Lung microvascular endothelial cell (primary cell): ENCODE measurements around the gene VWA1. TPM values are rescaled to one million over a fixed set of nuclear protein-coding genes. Genes with fewer than 3 reads are reported as not detected.
"Not testable (repeated sequence)": the region's sequence is repeated elsewhere in the genome, so short reads cannot be mapped to it uniquely, and the experiment has no call there.

Source experiments
- DNase-seq, 2 donors: peaks; one replicate each; pipeline versions ENCODE4 v3.0.0 to v3.0.0-alpha.2; 2010; ENCODE audit warnings: low read depth in 2 of 2
- total RNA-seq: library from RNA; depleted of rRNA; stranded (reverse); fragments of >200 nt; gene quantifications from 2 replicates; pipeline ENCODE4 v1.2.1, GENCODE V29; 2014

VWA1 gene
- total RNA-seq, 1 donor from 2014 or later: 2.2 TPM

GRCh38 chr1:1423245-1423597 lies 12.3 kb upstream of the VWA1 start:
- DNase-seq: no peak

GRCh38 chr1:1424707-1425106 lies 10.8 kb upstream of the VWA1 start:
- DNase-seq: no peak

- DNase-seq: no peak
Measured at GRCh38 chr1:1425426-1425752, 10.1 kb upstream of the VWA1 start.

GRCh38 chr1:1425753-1426495 lies 9.6 kb upstream of the VWA1 start:
- no peak for DNase-seq

GRCh38 chr1:1426496-1427105 lies 8.9 kb upstream of the VWA1 start:
- DNase-seq: no peak

- DNase-seq: no peak
Measured at GRCh38 chr1:1427106-1427819, 8.2 kb upstream of the VWA1 start.

- DNase-seq: no peak
Measured at GRCh38 chr1:1427820-1428148, 7.7 kb upstream of the VWA1 start.

- DNase-seq: no peak
Measured at GRCh38 chr1:1428174-1428573, 7.3 kb upstream of the VWA1 start.

GRCh38 chr1:1428967-1429366 lies 6.5 kb upstream of the VWA1 start:
- DNase-seq: not testable (repeated sequence)

- DNase-seq: peak; percentile 55 to 82
Measured at GRCh38 chr1:1429671-1430073, 5.8 kb upstream of the VWA1 start.

- DNase-seq: peak; percentile 85 to 88
Measured at GRCh38 chr1:1430114-1430982, 5.1 kb upstream of the VWA1 start.

- no peak for DNase-seq
Measured at GRCh38 chr1:1430992-1431844, 4.3 kb upstream of the VWA1 start.

- DNase-seq: no peak
Measured at GRCh38 chr1:1431845-1432273, 3.6 kb upstream of the VWA1 start.

GRCh38 chr1:1432274-1432950 lies 3.1 kb upstream of the VWA1 start:
- DNase-seq: no peak

GRCh38 chr1:1432951-1433803 lies 2.3 kb upstream of the VWA1 start:
- DNase-seq: no peak

- DNase-seq: peak in 1 of 2 donors; percentile 67
Measured at GRCh38 chr1:1433804-1434130, 1.7 kb upstream of the VWA1 start.

GRCh38 chr1:1434131-1434823 lies 1.2 kb upstream of the VWA1 start:
- DNase-seq: no peak

- DNase-seq: no peak
Measured at GRCh38 chr1:1434824-1435105, 725 bp upstream of the VWA1 start.

- no peak for DNase-seq
Measured at GRCh38 chr1:1435911-1436629, 580 bp downstream of the VWA1 start.
